ENCODE results near the gene ANAPC13. TPM values are rescaled to one million over a fixed set of nuclear protein-coding genes. Genes with fewer than 3 reads are reported as not detected.

ANAPC13 gene
- total and polyA plus RNA-seq, 2 experiments from 2014 or later, result 119 to 149 TPM

DNA sequence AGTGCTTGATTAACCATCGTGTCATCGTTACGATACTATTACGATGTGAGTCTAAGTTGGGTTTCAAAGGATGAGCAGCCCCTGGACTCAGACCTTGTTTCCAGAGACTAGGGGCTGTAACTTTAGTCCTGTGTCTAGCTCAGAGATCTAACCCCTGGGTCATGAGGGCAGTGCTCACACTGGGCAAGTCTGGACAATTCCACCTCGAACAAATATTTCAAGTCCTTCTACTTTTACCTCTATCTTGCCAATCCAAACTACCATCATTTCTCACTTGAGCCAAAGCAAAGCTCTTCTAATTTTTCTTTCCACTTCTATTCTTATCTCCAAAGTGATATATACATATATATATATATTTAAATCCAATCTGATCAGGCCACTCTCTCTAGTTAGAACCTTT, 10.8 kb downstream of the ANAPC13 start:
- TF ChIP-seq, protein P1, sequence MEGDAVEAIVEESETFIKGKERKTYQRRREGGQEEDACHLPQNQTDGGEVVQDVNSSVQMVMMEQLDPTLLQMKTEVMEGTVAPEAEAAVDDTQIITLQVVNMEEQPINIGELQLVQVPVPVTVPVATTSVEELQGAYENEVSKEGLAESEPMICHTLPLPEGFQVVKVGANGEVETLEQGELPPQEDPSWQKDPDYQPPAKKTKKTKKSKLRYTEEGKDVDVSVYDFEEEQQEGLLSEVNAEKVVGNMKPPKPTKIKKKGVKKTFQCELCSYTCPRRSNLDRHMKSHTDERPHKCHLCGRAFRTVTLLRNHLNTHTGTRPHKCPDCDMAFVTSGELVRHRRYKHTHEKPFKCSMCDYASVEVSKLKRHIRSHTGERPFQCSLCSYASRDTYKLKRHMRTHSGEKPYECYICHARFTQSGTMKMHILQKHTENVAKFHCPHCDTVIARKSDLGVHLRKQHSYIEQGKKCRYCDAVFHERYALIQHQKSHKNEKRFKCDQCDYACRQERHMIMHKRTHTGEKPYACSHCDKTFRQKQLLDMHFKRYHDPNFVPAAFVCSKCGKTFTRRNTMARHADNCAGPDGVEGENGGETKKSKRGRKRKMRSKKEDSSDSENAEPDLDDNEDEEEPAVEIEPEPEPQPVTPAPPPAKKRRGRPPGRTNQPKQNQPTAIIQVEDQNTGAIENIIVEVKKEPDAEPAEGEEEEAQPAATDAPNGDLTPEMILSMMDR (IDR thresholded peaks at IDR 0.05; ENCODE audit: poor library complexity), result no peak
- TF ChIP-seq EZH2 (IDR thresholded peaks at IDR 0.05; ENCODE audit: borderline replicate concordance) (no peak), EZH2phosphoT487 (IDR thresholded peaks at IDR 0.05; ENCODE audit: low read depth, severe bottlenecking, unreplicated experiment) (no peak)
- Histone ChIP-seq H3K4me2 (no peak overlapping the region), H3K36me3 (replicated peaks; ENCODE audit: insufficient read depth, low read depth) (no peaks in the 10 kb centered on the region), H3K9me2 (replicated peaks; ENCODE audit: insufficient read depth) (no peaks in the 10 kb centered on the region), H4K20me1 (ENCODE audit: insufficient read depth, poor library complexity, severe bottlenecking) (no peaks in the 10 kb centered on the region), H2AFZ (no peak overlapping the region), H3K4me3 (no peak overlapping the region), H3K4me1 (ENCODE audit: insufficient read depth) (peaks cover 4% of the 10 kb centered on the region), H3K27ac (no peak overlapping the region), H3K79me2 (no peaks in the 10 kb centered on the region), H3K27me3 (no peaks in the 10 kb centered on the region), H3K9me3 (ENCODE audit: low read depth) (no peaks in the 10 kb centered on the region)
- no peak for DNase-seq (ENCODE audit: low spot score)
- WGBS (ENCODE audit: low lambda C conversion rate, missing lambda C conversion rate), result 91% methylated on average over 5 of the region's 5 CpGs

- WGBS (ENCODE audit: low lambda C conversion rate, missing lambda C conversion rate), result 33% methylated on average over 9 of the region's 9 CpGs
Measured at GRCh38 chr3:134473868-134474546, 11.8 kb downstream of the ANAPC13 start.

DNA sequence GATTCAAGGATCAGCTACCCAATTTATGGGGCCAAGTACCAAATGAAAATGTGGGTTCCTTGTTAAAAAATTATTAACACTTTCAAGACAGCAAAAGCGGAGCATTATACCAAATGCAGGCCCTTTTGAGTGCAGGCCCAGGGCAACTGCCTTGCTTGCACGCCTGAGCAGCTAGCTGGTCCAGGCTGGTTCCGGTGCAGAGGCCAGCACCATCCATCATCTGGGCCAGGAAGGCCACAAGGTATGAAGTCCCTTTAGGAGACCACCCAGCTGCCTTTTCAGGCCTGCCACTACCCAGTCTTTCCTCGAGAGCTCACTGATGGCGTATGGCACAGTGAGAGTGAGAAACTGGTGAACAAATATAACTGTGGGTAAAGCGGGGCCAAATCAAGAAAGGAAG, 13.0 kb downstream of the ANAPC13 start:
- no peak overlapping the region for H2AFZ ChIP-seq
- H3K9me3 ChIP-seq (ENCODE audit: low read depth), result no peaks in the 10 kb centered on the region
- H3K36me3 ChIP-seq (replicated peaks; ENCODE audit: insufficient read depth, low read depth), result no peaks in the 10 kb centered on the region
- H3K27ac ChIP-seq, result no peak overlapping the region
- no peaks in the 10 kb centered on the region for H3K27me3 ChIP-seq
- H3K4me1 ChIP-seq (ENCODE audit: insufficient read depth), result no peaks in the 10 kb centered on the region
- WGBS (ENCODE audit: low lambda C conversion rate, missing lambda C conversion rate), result 96% methylated on average over 6 of the region's 6 CpGs
- no peak overlapping the region for H3K4me2 ChIP-seq
- no peaks in the 10 kb centered on the region for H3K9me2 ChIP-seq (replicated peaks; ENCODE audit: insufficient read depth)
- H3K4me3 ChIP-seq, result no peak overlapping the region
- no peaks in the 10 kb centered on the region for H4K20me1 ChIP-seq (ENCODE audit: insufficient read depth, poor library complexity, severe bottlenecking)
- no peaks in the 10 kb centered on the region for H3K79me2 ChIP-seq
- no peak for DNase-seq (ENCODE audit: low spot score)
- TF ChIP-seq EZH2phosphoT487 (IDR thresholded peaks at IDR 0.05; ENCODE audit: low read depth, severe bottlenecking, unreplicated experiment) (no peak), EZH2 (IDR thresholded peaks at IDR 0.05; ENCODE audit: borderline replicate concordance) (no peak)
- TF ChIP-seq, protein P1 (IDR thresholded peaks at IDR 0.05; ENCODE audit: poor library complexity), result no peak

More at GRCh38 chr3:134473868-134474546, 11.8 kb downstream of the ANAPC13 start:
- Histone ChIP-seq H3K27me3 (no peaks in the 10 kb centered on the region), H3K36me3 (replicated peaks; ENCODE audit: insufficient read depth, low read depth) (no peaks in the 10 kb centered on the region), H3K4me1 (ENCODE audit: insufficient read depth) (peaks cover 4% of the 10 kb centered on the region), H3K79me2 (no peaks in the 10 kb centered on the region), H3K9me2 (replicated peaks; ENCODE audit: insufficient read depth) (no peaks in the 10 kb centered on the region), H3K27ac (no peak overlapping the region), H3K4me3 (no peak overlapping the region), H4K20me1 (ENCODE audit: insufficient read depth, poor library complexity, severe bottlenecking) (no peaks in the 10 kb centered on the region), H3K9me3 (ENCODE audit: low read depth) (no peaks in the 10 kb centered on the region), H3K4me2 (no peak overlapping the region), H2AFZ (no peak overlapping the region)
- no peak for TF ChIP-seq EZH2phosphoT487 (IDR thresholded peaks at IDR 0.05; ENCODE audit: low read depth, severe bottlenecking, unreplicated experiment)
- TF ChIP-seq, protein P1 (IDR thresholded peaks at IDR 0.05; ENCODE audit: poor library complexity), result peak; percentile 86
- DNase-seq (ENCODE audit: low spot score), result peak; percentile 92

Measured in hepatocyte (in vitro differentiated cells).